B cell (primary cell): ENCODE data around the gene MRPL34. TPM values are rescaled to one million over a fixed set of nuclear protein-coding genes. Genes with fewer than 3 reads are reported as not detected.
A peak's percentile ranks its signal among the peaks of the same experiment; 100 is the strongest.

Experiments used
- ATAC-seq: fragments of 200-7000 bp; cut with Tn5 transposase; one replicate; pipeline ENCODE4 v1.10.0; 2021; ENCODE audit warnings: low read depth, mild to moderate bottlenecking, moderate number of reproducible peaks, moderate library complexity
- CTCF ChIA-PET: fragments of 350-600 bp; sonication (Branson Sonifier 250); formaldehyde crosslinking; loops from one replicate; lab custom pipeline; 2021; ENCODE audit warnings: antibody characterized with exemption, inconsistent platforms; lab: Charles Lee
- POLR2A ChIA-PET: fragments of 350-600 bp; sonication (Branson Sonifier 250); formaldehyde crosslinking; loops from one replicate; lab custom pipeline; 2021; ENCODE audit warnings: antibody characterized with exemption; lab: Charles Lee
- DNase-seq: peaks from one replicate; pipeline ENCODE4 v3.0.0; 2013
- H2AFZ ChIP-seq: 2 replicates; pipeline ENCODE4 v1.6.1; 2012; ENCODE audit warnings: mild to moderate bottlenecking, low read depth, low read length; ENCODE audit not compliant: insufficient read depth, poor library complexity, severe bottlenecking
- H3K27ac ChIP-seq, 2 donors: 1 replicate in 1 of 2; 2 replicates in 1 of 2; pipeline ENCODE4 v1.5.1; 2012 to 2013; ENCODE audit warnings: low read length in 2 of 2, mild to moderate bottlenecking in 2 of 2, moderate library complexity in 1 of 2
- H3K27me3 ChIP-seq, 4 experiments: fragments of 200-600 bp in 1 of 4; sonication (generic) in 1 of 4; replicated peaks in 1 of 4; 1 replicate in 2 of 4; 2 replicates in 2 of 4; pipeline versions ENCODE4 v1.6.1 to v1.7.0; 2013 to 2016; ENCODE audit warnings: low read length in 3 of 4, mild to moderate bottlenecking in 2 of 4, mixed read lengths in 1 of 4, moderate library complexity in 1 of 4; ENCODE audit not compliant: insufficient read depth in 4 of 4, control insufficient read depth in 3 of 4; ENCODE audit errors: control extremely low read depth in 1 of 4
- H3K36me3 ChIP-seq, 2 experiments: replicated peaks in 1 of 2; 1 replicate in 1 of 2; 2 replicates in 1 of 2; pipeline versions ENCODE4 v1.6.1 to v1.7.1; 2013; ENCODE audit warnings: low read length in 1 of 2; ENCODE audit not compliant: insufficient read depth in 2 of 2, control insufficient read depth in 1 of 2; ENCODE audit errors: control extremely low read depth in 1 of 2, extremely low read depth in 1 of 2
- H3K4me1 ChIP-seq, 2 donors: fragments of 200-600 bp in 1 of 2; sonication (generic) in 1 of 2; 1 replicate in 1 of 2; 2 replicates in 1 of 2; pipeline versions ENCODE4 v1.5.1 to v1.6.1; 2013 to 2017; ENCODE audit warnings: low read length in 2 of 2; ENCODE audit not compliant: control insufficient read depth in 2 of 2, insufficient read depth in 2 of 2
- H3K4me2 ChIP-seq: replicated peaks from 2 replicates; pipeline ENCODE3; 2012; ENCODE audit warnings: mild to moderate bottlenecking, low read depth, low read length; ENCODE audit not compliant: poor library complexity, severe bottlenecking
- H3K4me3 ChIP-seq, 5 experiments: fragments of 200-600 bp in 1 of 5; sonication (generic) in 1 of 5; 1 replicate in 3 of 5; 2 replicates in 2 of 5; pipeline versions ENCODE4 v1.5.1 to v1.7.0; 2011 to 2016; ENCODE audit warnings: low read length in 4 of 5, mild to moderate bottlenecking in 4 of 5, low read depth in 2 of 5, control low read depth in 1 of 5, moderate library complexity in 1 of 5; ENCODE audit not compliant: insufficient read depth in 1 of 5; ENCODE audit errors: control extremely low read depth in 1 of 5, extremely low read depth in 1 of 5
- H3K79me2 ChIP-seq: fragments of 200-600 bp; sonication (generic); one replicate; pipeline ENCODE4 v1.6.0; 2016; ENCODE audit warnings: low read length; ENCODE audit not compliant: control insufficient read depth, insufficient read depth
- H3K9ac ChIP-seq: fragments of 200-600 bp; sonication (generic); 2 replicates; pipeline ENCODE4 v1.6.1; 2017; ENCODE audit warnings: mild to moderate bottlenecking, low read length, moderate library complexity
- H3K9me3 ChIP-seq, 3 donors: one replicate each; pipeline versions ENCODE4 v1.6.1 to v1.7.1; 2013; ENCODE audit warnings: low read length in 2 of 3; ENCODE audit not compliant: control insufficient read depth in 2 of 3, insufficient read depth in 1 of 3; ENCODE audit errors: control extremely low read depth in 1 of 3
- H4K20me1 ChIP-seq: 2 replicates; pipeline ENCODE4 v1.6.0; 2012; ENCODE audit warnings: mild to moderate bottlenecking, low read length; ENCODE audit not compliant: insufficient read depth, control insufficient read depth, poor library complexity, severe bottlenecking
- H3K27ac Mint-ChIP-seq: one replicate; pipeline ENCODE4 v1.8.0; 2021; ENCODE audit warnings: mixed read lengths
- H3K27me3 Mint-ChIP-seq: one replicate; pipeline ENCODE4 v1.8.0; 2021; ENCODE audit warnings: mixed read lengths
- H3K4me1 Mint-ChIP-seq: one replicate; pipeline ENCODE4 v1.8.0; 2021; ENCODE audit warnings: mixed read lengths
- H3K4me3 Mint-ChIP-seq: one replicate; pipeline ENCODE4 v1.8.0; 2021; ENCODE audit warnings: mixed read lengths
- H3K9me3 Mint-ChIP-seq: one replicate; pipeline ENCODE4 v1.8.0; 2022; ENCODE audit warnings: mixed read lengths; ENCODE audit not compliant: insufficient read depth
- EZH2 ChIP-seq: IDR thresholded peaks from 2 replicates; pipeline ENCODE4 v1.6.1; 2012; ENCODE audit warnings: borderline replicate concordance, low read depth, mild to moderate bottlenecking, moderate library complexity, low read length; ENCODE audit not compliant: insufficient read depth, poor library complexity, severe bottlenecking
- WGBS: methylation state at CpG from one replicate; pipeline ENCODE4 v1.1.5; 2013; ENCODE audit warnings: missing lambda C conversion rate; ENCODE audit not compliant: insufficient coverage; 5-methylcytosine and 5-hydroxymethylcytosine counted together
- intact Hi-C: fragments of 100-400 bp; cut with micrococcal nuclease; formaldehyde crosslinking; loops from one replicate; pipeline ENCODE4 v1.10.0; 2022
- polyA plus RNA-seq: library from polyadenylated mRNA; depleted of rRNA; stranded (reverse); fragments of >200 nt; gene quantifications from 2 replicates; pipeline ENCODE4 v1.2.3, GENCODE V29; 2012
- total RNA-seq, 2 donors: library from RNA; stranded (reverse); fragments of 120-200 nt in 1 of 2; gene quantifications; 1 replicate in 1 of 2; 2 replicates in 1 of 2; pipeline versions ENCODE4 v1.2.3 to v1.2.4, GENCODE V29; 2013 to 2022
- TF ChIP-seq, protein P1 (sequence below): fragments of 200-600 bp; IDR thresholded peaks from one replicate; pipeline ENCODE4 v1.8.0; 2022; ENCODE audit warnings: antibody characterized with exemption, mild to moderate bottlenecking

Gene MRPL34
- total and polyA plus RNA-seq, 2 donors (not counting 1 experiment from before 2014, with no cell fraction given) = 16.5 to 45.7 TPM

GRCh38 chr19:17340302-17340870, 34.7 kb downstream of the MRPL34 start:
- peak overlapping the region; percentile 26 for H3K4me3 Mint-ChIP-seq
- Histone ChIP-seq H3K79me2 (peaks cover 9% of the 10 kb centered on the region), H2AFZ (no peak overlapping the region), H3K9me3 (no peaks in the 10 kb centered on the region), H3K9ac (no peak overlapping the region), H3K4me2 (no peak overlapping the region), H4K20me1 (no peaks in the 10 kb centered on the region), H3K4me3 (no peak overlapping the region), H3K4me1 (peaks cover 7 to 19% of the 10 kb centered on the region in 2 donors), H3K27ac (no peak overlapping the region), H3K36me3 (no peaks in the 10 kb centered on the region), H3K27me3 (no peaks in the 10 kb centered on the region)
- ChIA-PET CTCF (interaction anchor here (1.1 kb wide), 1 partner anchor 12 kb away, joined by 3 read pairs; no protein-coding TSS in a partner anchor), POLR2A (no interaction called here)
- DNase-seq = no peak
- peaks cover 24% of the 10 kb centered on the region for H3K4me1 Mint-ChIP-seq
- H3K9me3 Mint-ChIP-seq = no peaks in the 10 kb centered on the region
- no peaks in the 10 kb centered on the region for H3K27me3 Mint-ChIP-seq
- no peak overlapping the region for H3K27ac Mint-ChIP-seq
- no peak for ATAC-seq
- intact Hi-C loops = no loop called here
- TF ChIP-seq, protein P1, sequence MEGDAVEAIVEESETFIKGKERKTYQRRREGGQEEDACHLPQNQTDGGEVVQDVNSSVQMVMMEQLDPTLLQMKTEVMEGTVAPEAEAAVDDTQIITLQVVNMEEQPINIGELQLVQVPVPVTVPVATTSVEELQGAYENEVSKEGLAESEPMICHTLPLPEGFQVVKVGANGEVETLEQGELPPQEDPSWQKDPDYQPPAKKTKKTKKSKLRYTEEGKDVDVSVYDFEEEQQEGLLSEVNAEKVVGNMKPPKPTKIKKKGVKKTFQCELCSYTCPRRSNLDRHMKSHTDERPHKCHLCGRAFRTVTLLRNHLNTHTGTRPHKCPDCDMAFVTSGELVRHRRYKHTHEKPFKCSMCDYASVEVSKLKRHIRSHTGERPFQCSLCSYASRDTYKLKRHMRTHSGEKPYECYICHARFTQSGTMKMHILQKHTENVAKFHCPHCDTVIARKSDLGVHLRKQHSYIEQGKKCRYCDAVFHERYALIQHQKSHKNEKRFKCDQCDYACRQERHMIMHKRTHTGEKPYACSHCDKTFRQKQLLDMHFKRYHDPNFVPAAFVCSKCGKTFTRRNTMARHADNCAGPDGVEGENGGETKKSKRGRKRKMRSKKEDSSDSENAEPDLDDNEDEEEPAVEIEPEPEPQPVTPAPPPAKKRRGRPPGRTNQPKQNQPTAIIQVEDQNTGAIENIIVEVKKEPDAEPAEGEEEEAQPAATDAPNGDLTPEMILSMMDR = no peak
- TF ChIP-seq EZH2 = no peak
- 96% methylated on average over 13 of the region's 21 CpGs for WGBS

- Histone ChIP-seq H3K27me3 (no peaks in the 10 kb centered on the region), H3K9me3 (no peaks in the 10 kb centered on the region), H3K4me3 (no peak overlapping the region), H3K9ac (no peak overlapping the region), H3K4me2 (no peak overlapping the region), H3K27ac (no peak overlapping the region), H3K79me2 (peaks cover 9% of the 10 kb centered on the region), H2AFZ (no peak overlapping the region), H3K36me3 (no peaks in the 10 kb centered on the region), H4K20me1 (no peaks in the 10 kb centered on the region), H3K4me1 (peaks cover 7 to 19% of the 10 kb centered on the region in 2 donors)
- Mint-ChIP-seq H3K4me1 (peaks cover 24% of the 10 kb centered on the region), H3K9me3 (no peaks in the 10 kb centered on the region), H3K27ac (no peak overlapping the region), H3K4me3 (no peak overlapping the region), H3K27me3 (no peaks in the 10 kb centered on the region)
- CTCF ChIA-PET = interaction anchor here (0.5 kb wide), 1 partner anchor 33 kb away, joined by 3 read pairs; no protein-coding TSS in a partner anchor
- ATAC-seq = no peak
- intact Hi-C loops = no loop called here
- DNase-seq = no peak
- POLR2A ChIA-PET = no interaction called here
- TF ChIP-seq EZH2 = no peak
- 95% methylated on average over 17 of the region's 17 CpGs for WGBS
Measured at GRCh38 chr19:17340871-17341357, 35.2 kb downstream of the MRPL34 start.
